ENCODE measurements around the gene SMYD3. TPM values are rescaled to one million over a fixed set of nuclear protein-coding genes. Genes with fewer than 3 reads are reported as not detected.

SMYD3 gene
- total RNA-seq, 1 donor from 2014 or later, result 0.32 TPM

GRCh38 chr1:246083416-246083815 is 423.7 kb downstream of the SMYD3 start:
- intact Hi-C loops (cut with DNase I), result no loop called here
- Histone ChIP-seq H3K4me3 (no peak overlapping the region), H3K27me3 (no peaks in the 10 kb centered on the region), H3K9me3 (peaks cover 0 to 5% of the 10 kb centered on the region in 2 donors), H3K36me3 (no peaks in the 10 kb centered on the region), H3K27ac (no peak overlapping the region), H3K4me1 (no peaks in the 10 kb centered on the region)
- no peak for DNase-seq (ENCODE audit: low spot score in 2 of 2)
- no peak for TF ChIP-seq CTCF (IDR thresholded peaks at IDR 0.05)

- H3K27ac ChIP-seq, result no peak overlapping the region
- intact Hi-C loops (cut with DNase I), result no loop called here
- H3K4me1 ChIP-seq, result no peaks in the 10 kb centered on the region
- TF ChIP-seq CTCF (IDR thresholded peaks at IDR 0.05), result no peak
- no peaks in the 10 kb centered on the region for H3K27me3 ChIP-seq
- H3K36me3 ChIP-seq, result no peaks in the 10 kb centered on the region
- H3K9me3 ChIP-seq, result peaks cover 0 to 5% of the 10 kb centered on the region in 2 donors
- no peak overlapping the region for H3K4me3 ChIP-seq
- no peak for DNase-seq (ENCODE audit: low spot score in 2 of 2)
Observed at GRCh38 chr1:246081856-246082668, 425.0 kb downstream of the SMYD3 start.

- Histone ChIP-seq H3K36me3 (no peaks in the 10 kb centered on the region), H3K27me3 (no peaks in the 10 kb centered on the region), H3K27ac (no peak overlapping the region), H3K4me3 (no peak overlapping the region), H3K4me1 (no peaks in the 10 kb centered on the region), H3K9me3 (peaks cover 0 to 5% of the 10 kb centered on the region in 2 donors)
- TF ChIP-seq CTCF (IDR thresholded peaks at IDR 0.05), result no peak
- intact Hi-C loops (cut with DNase I), result no loop called here
- no peak for DNase-seq (ENCODE audit: low spot score in 2 of 2)
Observed at GRCh38 chr1:246081138-246081702, 425.9 kb downstream of the SMYD3 start.

GRCh38 chr1:246080031-246080430 is 427.0 kb downstream of the SMYD3 start:
- Histone ChIP-seq H3K4me1 (no peaks in the 10 kb centered on the region), H3K9me3 (peaks cover 0 to 5% of the 10 kb centered on the region in 2 donors), H3K27me3 (no peaks in the 10 kb centered on the region), H3K4me3 (no peak overlapping the region), H3K36me3 (no peaks in the 10 kb centered on the region), H3K27ac (no peak overlapping the region)
- no peak for DNase-seq (ENCODE audit: low spot score in 2 of 2)
- TF ChIP-seq CTCF (IDR thresholded peaks at IDR 0.05), result no peak
- intact Hi-C loops (cut with DNase I), result no loop called here

GRCh38 chr1:246078888-246079252 is 428.2 kb downstream of the SMYD3 start:
- TF ChIP-seq CTCF (IDR thresholded peaks at IDR 0.05), result no peak
- no peak overlapping the region for H3K27ac ChIP-seq
- no peak overlapping the region for H3K4me3 ChIP-seq
- H3K36me3 ChIP-seq, result no peaks in the 10 kb centered on the region
- peaks cover 0 to 5% of the 10 kb centered on the region in 2 donors for H3K9me3 ChIP-seq
- no peak for DNase-seq (ENCODE audit: low spot score in 2 of 2)
- intact Hi-C loops (cut with DNase I), result no loop called here
- no peaks in the 10 kb centered on the region for H3K27me3 ChIP-seq
- H3K4me1 ChIP-seq, result no peaks in the 10 kb centered on the region
